ENCODE results near the gene TCAF1. TPM values are rescaled to one million over a fixed set of nuclear protein-coding genes. Genes with fewer than 3 reads are reported as not detected.

TCAF1 gene
- total RNA-seq (2022; extraction: Qiagen RNA extraction; ENCODE audit: low read depth): 11.8 to 21.6 TPM (median 17.9 TPM) in 5 replicates

GRCh38 chr7:143901668-143902331, at the start of gene TCAF1:
Gene TCAF1, minus strand, starts transcription at chr7:143902176. Its CDS starts 25,568 bp downstream, at chr7:143876608.

GRCh38 chr7:143934526-143935325, 32.8 kb upstream of the TCAF1 start, which contains the start of gene OR2F2:
Gene OR2F2, plus strand, starts transcription at chr7:143935233. Its CDS starts 0 bp downstream, at chr7:143935233.

Other genes with a start within 250 kb of the TCAF1 start
- gene CTAGE6, start 144.5 kb downstream of the TCAF1 start, total RNA-seq (2022; extraction: Qiagen RNA extraction; ENCODE audit: low read depth): not detected in 5 replicates
- gene OR2F2, start 33.1 kb upstream of the TCAF1 start, total RNA-seq (2022; extraction: Qiagen RNA extraction; ENCODE audit: low read depth): not detected in 5 replicates
- not detected in 5 replicates for gene OR2F1, start 52.7 kb upstream of the TCAF1 start, total RNA-seq (2022; extraction: Qiagen RNA extraction; ENCODE audit: low read depth)
- not detected in 5 replicates for gene OR6B1, start 98.1 kb upstream of the TCAF1 start, total RNA-seq (2022; extraction: Qiagen RNA extraction; ENCODE audit: low read depth)
- gene OR2A5, start 146.8 kb upstream of the TCAF1 start, total RNA-seq (2022; extraction: Qiagen RNA extraction; ENCODE audit: low read depth): not detected in 5 replicates
- not detected in 5 replicates for gene OR2A25, start 167.6 kb upstream of the TCAF1 start, total RNA-seq (2022; extraction: Qiagen RNA extraction; ENCODE audit: low read depth)
- gene OR2A12, start 184.1 kb upstream of the TCAF1 start, total RNA-seq (2022; extraction: Qiagen RNA extraction; ENCODE audit: low read depth): not detected in 5 replicates
- gene OR2A2, start 207.4 kb upstream of the TCAF1 start, total RNA-seq (2022; extraction: Qiagen RNA extraction; ENCODE audit: low read depth): not detected in 5 replicates
- not detected in 5 replicates for gene OR2A14, start 221.0 kb upstream of the TCAF1 start, total RNA-seq (2022; extraction: Qiagen RNA extraction; ENCODE audit: low read depth)

Data from A549 treated with ZK216348 at 1 μM for 4 hours (cell line).